GM18909 (cell line): ENCODE data around the gene LAMTOR3.

Source experiments
- ATAC-seq: cut with Tn5 transposase; IDR thresholded peaks from one replicate; pipeline ENCODE4 v1.9.1; 2021; ENCODE audit warnings: mild to moderate bottlenecking; ENCODE audit not compliant: unreplicated experiment, poor library complexity

The LAMTOR3 gene

DNA sequence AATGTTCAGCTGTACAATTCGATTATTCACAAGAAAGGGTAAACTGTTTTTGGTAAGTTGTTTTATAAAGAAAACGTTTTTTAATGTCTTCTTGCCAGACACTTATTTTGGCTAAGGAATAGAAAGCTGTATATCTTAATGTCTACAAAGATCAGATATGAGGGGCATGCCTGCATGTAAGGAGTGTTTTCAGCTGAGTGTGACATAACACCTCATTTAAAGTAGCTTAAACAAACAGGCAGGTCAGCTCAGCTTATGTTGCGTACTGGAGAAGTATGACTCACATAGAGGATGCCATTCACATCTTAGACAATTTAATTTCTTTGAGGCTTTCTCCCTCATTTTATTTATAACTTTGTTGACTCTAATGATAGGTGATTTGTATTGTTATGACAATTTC, 30.4 kb downstream of the LAMTOR3 start:
- no peak for ATAC-seq

DNA sequence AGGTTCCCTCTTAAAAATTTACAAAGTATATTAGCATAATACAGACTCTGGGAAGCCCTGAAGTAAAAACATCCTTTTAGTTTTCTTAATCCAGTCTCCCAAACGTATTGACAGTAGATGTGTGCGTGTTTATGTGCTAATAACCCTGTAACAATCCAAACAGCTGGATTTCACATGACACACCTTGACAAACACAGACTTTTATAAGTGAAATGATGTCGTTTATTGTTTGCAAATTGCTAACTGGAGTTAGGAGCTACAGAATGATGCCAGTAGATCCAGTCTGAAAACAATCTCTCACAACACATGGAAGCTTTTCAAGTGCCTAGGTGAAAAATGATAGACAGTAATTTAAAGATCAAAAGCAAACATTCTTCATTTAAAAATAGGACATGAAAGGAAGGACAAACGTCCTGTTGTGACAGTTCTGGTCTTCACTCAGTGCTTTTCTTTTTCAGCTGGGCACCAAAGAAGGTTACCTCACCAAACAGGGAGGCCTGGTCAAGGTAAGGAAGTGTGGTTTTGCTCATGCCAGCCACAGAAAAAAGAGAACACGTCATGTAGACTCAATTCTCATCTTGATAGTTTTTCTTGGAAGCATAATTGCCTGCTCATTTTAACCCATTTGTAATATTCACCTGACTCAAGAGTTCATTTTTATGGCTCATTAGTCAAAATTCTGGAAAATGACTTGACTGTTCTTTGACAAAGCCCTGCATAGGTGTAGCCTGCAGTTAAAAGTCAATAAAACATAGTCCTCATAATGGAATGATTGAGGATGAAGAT, 32.9 kb downstream of the LAMTOR3 start:
- peak; percentile 62 for ATAC-seq

DNA sequence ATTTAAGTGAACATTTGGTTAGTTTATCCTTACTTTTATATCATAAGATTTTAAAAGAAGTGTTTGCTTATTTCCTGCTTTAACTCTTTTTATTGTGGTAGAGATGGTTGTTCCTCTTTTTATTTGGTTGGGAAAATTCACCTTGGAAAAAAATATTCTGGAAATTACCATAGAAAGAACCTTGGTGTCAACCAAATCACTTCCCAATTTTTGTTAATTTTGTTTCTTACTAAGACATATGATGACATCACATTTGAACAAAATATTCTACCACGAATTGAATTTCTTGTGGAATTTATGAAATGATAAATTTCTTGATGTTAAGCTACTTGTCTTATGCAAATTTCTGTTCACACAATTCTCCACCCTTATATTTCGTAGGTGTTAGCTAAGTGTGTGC, 33.7 kb downstream of the LAMTOR3 start:
- no peak for ATAC-seq

DNA sequence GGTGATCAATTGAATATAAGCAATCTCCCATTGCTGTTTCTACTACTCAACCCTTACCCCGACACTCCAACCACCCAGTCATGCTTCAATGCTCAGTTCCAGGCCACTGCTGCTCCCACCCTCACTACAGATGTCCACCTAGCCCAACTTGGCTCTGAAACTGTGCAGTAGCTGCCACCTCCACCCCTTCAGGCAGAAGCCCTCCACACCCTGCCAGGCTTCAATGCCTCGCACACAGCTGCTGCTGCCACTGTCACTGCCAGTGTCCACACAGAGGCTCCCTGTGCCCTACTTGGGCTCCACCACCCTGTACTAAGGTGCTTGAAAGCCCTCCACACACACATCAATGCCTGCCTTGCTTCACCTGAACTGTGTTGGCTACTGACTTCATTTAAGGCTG, 34.6 kb downstream of the LAMTOR3 start:
- ATAC-seq, result peak; percentile 55

DNA sequence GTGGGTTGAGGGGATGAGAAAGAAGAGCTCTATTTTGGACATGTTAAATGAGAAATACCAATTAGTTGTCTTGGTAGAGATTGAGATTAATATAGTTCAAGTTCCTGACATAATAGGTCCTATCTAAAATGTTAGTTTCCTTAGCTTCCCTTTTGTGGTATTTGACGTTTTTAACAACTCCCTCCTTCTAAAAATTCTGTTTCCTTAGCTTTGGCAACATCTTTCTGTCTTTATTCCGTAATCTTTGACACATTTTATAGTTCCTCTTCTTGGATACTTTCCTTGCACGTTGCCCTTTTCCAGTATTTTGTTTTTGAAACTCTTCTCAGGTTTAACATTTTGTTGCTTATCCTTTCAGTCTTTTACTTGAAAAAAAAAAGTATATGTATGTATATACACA, 36.9 kb downstream of the LAMTOR3 start:
- no peak for ATAC-seq

- no peak for ATAC-seq
Observed at GRCh38 chr4:99856166-99856565, 38.1 kb downstream of the LAMTOR3 start.

- ATAC-seq, result peak; percentile 51
Observed at GRCh38 chr4:99855678-99856077, 38.5 kb downstream of the LAMTOR3 start.

DNA sequence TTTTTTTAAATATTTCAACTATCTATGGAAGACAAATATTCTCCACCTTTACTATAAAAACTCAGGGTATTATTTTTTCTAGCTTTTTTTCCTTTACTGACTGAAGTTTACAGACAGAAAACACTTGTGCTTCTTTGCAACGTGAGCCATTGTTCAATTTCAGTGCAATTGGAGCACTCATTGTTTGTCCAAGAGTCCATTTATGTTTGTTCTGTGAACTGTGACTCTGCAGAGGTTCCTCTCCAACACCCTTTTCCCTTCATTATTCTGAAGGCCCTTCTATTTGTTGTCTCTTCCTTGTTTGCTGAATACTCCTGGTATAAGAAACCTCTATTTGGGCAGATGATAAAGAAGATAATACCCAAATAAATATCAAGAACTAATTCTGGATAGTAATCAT, 40.2 kb downstream of the LAMTOR3 start:
- ATAC-seq, result no peak

- ATAC-seq, result no peak
Observed at GRCh38 chr4:99853190-99853589, 41.0 kb downstream of the LAMTOR3 start.

- no peak for ATAC-seq
Observed at GRCh38 chr4:99852199-99852749, 42.0 kb downstream of the LAMTOR3 start.

DNA sequence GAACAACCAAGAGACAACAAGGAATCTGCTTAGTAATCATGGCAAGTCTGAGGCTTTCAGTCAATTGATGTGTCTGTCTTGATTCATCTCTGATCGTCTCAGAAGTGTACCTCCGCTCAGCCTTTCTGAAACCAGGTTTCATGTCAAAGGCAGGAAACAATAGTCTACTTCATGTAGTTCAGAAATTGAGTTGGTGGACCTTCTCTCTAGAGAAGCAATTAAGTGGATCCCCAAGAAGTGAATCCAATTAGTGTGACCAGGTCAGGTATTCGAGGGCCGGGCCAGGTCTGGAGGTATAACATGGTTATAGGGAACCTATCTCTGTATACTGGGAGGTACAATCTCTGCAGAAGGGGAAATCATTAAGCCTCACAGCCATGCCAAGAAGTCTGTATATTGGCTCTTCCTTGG, 45.6 kb downstream of the LAMTOR3 start:
- peak; percentile 48 for ATAC-seq

GRCh38 chr4:99847362-99847976, 46.8 kb downstream of the LAMTOR3 start:
- ATAC-seq, result peak; percentile 70

- ATAC-seq, result no peak
Observed at GRCh38 chr4:99846891-99847290, 47.3 kb downstream of the LAMTOR3 start.

DNA sequence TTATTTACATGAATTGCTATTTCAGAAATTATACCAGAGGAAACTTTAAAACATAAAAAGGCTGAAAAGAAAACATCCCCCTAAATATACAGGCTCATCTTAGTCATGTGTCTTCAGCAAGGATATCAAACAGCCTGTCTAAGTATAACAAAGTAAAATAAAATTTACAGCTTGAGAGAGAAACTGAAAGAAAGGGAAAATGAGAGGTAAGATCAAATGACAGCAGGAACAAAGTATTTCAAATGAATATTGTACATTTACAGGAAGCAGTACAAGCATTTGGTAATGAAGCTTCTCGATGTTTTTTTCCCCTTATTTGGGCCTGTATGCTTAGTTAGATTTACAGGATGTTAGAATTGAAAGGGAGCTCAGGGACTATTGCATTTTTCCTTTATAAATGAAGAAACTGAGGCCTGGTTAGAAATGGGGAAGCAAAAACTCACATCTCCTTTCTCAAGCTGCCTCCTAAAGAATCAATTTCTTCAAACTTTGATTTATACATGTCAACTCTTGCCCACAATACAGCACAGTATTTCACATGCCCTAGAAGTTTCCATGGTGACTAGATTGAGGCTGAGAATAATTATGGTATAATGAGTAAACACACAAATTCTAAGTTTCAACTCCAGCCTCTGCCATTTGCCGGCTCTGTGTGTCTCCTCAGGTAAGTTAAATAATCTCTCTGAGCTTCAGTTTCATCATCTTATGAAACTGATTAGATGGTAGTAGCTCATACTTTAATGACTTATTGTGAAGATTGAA, 48.3 kb downstream of the LAMTOR3 start:
- ATAC-seq, result no peak

GRCh38 chr4:99845179-99845578, 49.0 kb downstream of the LAMTOR3 start:
- ATAC-seq, result no peak

DNA sequence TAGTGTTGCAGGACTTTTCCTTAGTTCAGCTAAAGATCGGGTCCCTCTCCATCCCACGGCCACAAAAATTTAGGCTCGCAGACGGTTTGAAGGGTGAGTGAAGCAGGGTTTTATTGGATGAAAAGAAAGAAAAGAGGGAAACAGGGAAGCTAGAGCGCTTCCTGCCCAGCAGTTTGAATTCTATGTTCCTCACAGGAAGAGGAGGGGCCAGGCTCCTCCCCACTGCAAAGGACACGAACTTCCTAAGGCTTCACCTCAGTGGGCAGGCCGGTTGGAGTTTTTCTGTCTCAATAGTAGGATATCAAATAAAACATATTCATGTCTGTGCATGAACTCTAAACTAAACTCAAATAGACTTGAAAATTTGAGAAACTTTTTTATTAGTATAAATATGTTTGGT, 50.2 kb downstream of the LAMTOR3 start:
- no peak for ATAC-seq

DNA sequence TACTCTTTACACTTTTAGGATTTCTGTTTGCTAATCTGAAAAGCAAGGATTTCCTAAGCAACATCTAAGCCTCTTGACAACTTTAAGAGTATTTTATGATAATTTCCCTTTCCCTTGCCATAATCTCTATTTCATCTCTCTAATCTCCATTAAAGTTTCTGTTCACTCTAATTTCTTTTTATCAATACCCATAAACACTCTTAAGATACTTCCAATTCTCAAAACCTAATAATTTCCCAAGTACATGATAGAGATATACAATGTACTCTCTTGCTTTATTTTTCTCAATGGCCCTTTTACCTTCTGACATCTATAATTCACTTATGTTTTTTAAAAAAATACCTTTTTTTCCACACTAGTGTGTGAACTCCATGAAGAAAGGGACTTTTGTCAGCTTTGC, 50.8 kb downstream of the LAMTOR3 start:
- ATAC-seq, result no peak

DNA sequence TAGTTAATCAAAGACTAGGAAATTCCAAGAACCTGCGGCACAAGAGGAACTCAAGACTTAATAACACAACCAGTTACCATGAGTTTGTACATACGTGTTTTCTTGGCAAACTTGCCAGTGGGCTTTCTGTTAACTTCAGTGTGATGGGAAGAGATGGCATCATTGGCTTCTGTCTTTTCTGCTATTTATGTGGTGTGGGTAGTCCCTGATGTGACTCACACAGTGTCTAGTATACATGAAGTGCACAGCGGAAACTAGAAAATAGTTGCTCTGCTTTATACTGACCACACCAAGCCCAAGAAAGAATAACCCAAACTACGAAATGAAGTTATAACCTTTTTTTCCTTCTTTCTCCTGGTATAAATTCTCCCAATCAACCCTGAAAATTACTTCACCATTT, 53.1 kb downstream of the LAMTOR3 start:
- no peak for ATAC-seq

DNA sequence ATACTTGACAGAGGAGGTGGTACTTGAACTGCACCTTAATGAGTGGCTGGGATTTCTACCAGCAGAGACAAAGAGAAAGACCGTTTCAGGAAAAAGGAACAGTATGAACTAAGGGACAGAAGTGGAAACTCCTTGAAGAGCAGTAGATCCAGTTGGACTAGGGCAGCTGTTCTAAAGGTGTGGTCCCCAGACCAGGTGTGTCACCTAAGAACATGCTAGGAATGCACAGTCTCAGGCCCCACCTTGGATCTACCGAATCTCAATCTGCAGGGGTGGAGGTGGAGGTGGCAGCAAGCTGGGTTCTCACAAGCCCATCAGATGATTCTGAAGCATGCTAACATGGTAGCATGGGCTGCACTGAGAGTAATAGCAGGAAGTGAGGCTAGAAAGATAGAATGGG, 55.3 kb downstream of the LAMTOR3 start:
- ATAC-seq, result no peak

- ATAC-seq, result no peak
Observed at GRCh38 chr4:99835942-99836341, 58.3 kb downstream of the LAMTOR3 start.

GRCh38 chr4:99834569-99834968, 59.7 kb downstream of the LAMTOR3 start:
- ATAC-seq, result no peak
